HL-60/S4 treated with retinoic acid at 250 ng/mL for 4 days and 3 days (cell line): ENCODE data around the gene ERFL.

Experiments
- in situ Hi-C: fragments of 300-500 bp; cut with MboI; formaldehyde crosslinking; loops from 2 replicates; pipeline ENCODE4 v1.7.0; 2022; ENCODE audit warnings: low sequenced_read_pairs

ERFL gene

DNA sequence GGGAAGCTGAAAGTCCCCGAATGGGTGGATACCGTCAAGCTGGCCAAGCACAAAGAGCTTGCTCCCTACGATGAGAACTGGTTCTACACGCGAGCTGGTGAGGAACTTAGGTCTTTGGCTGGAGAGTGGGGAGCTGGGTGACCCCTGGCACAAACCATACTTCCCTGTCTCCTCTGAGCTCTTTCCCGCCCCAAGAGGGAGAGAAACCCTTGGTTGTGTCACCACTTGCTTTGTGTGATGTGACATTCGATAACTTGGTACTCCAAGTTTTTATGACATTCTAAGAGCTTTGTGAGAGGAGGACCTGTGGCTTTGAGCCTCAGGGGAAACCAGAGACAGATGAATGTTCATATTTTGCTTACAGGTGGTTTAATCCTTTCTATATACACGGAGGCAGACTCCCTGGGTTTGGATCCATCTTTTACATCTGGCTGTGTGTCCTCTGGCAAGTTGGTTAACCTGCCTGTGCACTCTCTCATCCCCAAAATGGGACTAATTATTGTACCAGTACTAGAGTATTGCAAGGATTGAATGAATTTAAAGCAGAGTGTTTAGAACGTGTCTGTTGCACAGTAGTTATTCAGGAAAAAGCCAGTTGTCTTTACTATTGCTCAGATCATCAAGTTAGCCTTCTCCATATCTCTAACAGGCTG is 67.0 kb downstream of the ERFL start:
- in situ Hi-C loops, result no loop called here

DNA sequence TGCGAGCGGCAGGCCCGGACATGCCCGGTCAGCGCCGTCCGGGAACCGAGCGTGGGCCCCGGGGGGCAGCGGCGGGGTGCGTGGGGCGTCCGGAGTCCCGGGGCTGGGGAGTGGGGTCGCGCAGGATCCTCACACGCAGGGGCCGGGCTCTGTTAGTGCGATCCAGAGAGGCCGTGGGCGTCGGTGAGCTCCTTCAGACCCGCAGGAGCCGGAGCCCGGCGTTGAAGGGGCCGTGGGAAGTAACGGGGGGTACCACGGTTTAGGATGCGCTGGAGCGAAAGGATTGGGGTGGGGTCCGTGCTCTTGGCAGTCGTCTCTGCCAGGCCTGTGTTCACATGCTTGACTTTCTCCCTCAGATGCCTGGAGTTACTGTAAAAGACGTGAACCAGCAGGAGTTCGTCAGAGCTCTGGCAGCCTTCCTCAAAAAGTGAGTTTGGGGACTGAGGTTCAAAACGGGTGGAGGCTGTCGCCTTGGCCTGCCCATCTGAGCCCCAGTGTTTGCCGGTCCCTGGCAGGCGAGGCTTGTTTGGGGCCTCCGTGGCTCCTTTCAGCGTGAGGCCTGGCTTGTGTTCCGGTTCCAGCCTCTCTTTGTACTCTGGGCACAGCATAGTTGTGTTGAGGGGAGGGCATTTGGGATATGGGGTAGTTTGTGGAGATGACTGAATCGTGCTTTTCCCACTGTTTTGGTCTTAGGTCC is 67.7 kb downstream of the ERFL start:
- in situ Hi-C loops, result no loop called here

DNA sequence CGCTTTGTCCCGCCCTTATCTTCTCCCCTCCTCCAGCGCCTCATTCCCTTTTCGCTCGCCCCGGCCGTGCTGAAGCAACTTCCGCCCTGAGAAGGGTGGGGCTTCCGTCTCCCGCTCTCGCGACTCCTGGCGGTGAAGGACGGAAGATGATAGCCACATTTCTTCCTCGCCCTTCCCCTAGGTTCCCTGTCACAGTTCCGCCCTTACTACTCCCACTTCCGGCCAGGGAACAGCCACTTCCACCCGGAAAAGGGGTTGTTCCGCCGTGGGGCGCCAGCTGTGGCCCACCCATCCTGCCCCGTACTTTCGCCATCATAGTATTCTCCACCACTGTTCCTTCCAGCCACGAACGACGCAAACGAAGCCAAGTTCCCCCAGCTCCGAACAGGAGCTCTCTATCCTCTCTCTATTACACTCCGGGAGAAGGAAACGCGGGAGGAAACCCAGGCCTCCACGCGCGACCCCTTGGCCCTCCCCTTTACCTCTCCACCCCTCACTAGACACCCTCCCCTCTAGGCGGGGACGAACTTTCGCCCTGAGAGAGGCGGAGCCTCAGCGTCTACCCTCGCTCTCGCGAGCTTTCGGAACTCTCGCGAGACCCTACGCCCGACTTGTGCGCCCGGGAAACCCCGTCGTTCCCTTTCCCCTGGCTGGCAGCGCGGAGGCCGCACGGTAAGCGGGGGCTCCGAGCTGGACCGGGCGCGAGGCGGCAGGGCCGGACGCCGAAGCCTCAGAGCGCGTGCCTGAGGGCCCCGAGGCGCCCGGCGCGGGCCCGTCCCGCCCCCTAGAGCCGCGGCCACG is 68.4 kb downstream of the ERFL start, which contains the start of gene RPS19:
Gene RPS19, plus strand, starts transcription at position 638 of the 801 bp plus-strand sequence. CDS start 520 bp downstream, outside the sequence.
- in situ Hi-C loops, result no loop called here

DNA sequence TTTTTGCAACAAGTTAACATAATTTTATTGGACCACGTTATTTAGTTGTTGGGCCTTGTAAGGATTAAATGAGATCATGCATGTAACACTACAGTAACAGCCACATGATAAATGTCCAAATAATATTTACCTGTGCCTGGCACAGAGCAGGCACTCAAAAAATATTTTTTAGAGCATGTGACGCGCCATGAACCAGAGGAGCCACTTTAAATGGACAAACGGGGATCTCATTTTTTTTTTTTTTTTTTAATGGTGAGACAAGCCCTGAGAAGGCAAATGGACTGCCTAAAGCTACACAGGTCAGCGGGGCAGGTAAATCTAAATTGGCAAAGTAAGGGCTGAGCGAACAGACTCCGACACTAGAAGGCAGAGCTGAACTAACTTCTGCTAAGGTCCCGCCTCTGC is 69.0 kb downstream of the ERFL start:
- in situ Hi-C loops, result no loop called here
